CD4-positive, alpha-beta T cell (primary cell): ENCODE results near the gene PCDH18. TPM values are rescaled to one million over a fixed set of nuclear protein-coding genes. Genes with fewer than 3 reads are reported as not detected.
A peak's percentile ranks its signal among the peaks of the same experiment; 100 is the strongest.

Experiments used
- ATAC-seq: fragments of 200-7000 bp; cut with Tn5 transposase; one replicate; pipeline ENCODE4 v1.10.0; 2022; ENCODE audit warnings: mild to moderate bottlenecking; ENCODE audit not compliant: poor library complexity
- CTCF ChIA-PET: fragments of 350-600 bp; sonication (Branson Sonifier 250); formaldehyde crosslinking; loops from one replicate; lab custom pipeline; 2021; ENCODE audit warnings: antibody characterized with exemption, inconsistent platforms; lab: Charles Lee
- POLR2A ChIA-PET: fragments of 350-600 bp; sonication (Branson Sonifier 250); formaldehyde crosslinking; loops from one replicate; lab custom pipeline; 2021; ENCODE audit warnings: antibody characterized with exemption, inconsistent platforms; lab: Charles Lee
- DNase-seq, 14 experiments: peaks; one replicate each; pipeline ENCODE4 v3.0.0-alpha.2; 2013 to 2020; ENCODE audit warnings: mixed read lengths in 2 of 14
- H3K27ac ChIP-seq, 2 donors: one replicate each; pipeline versions ENCODE4 v1.5.1 to v1.7.0; 2013; ENCODE audit warnings: low read length in 2 of 2, low read depth in 1 of 2, mild to moderate bottlenecking in 1 of 2
- H3K27me3 ChIP-seq, 2 experiments: 1 replicate in 1 of 2; 2 replicates in 1 of 2; pipeline versions ENCODE4 v1.6.1 to v1.7.0; 2013; ENCODE audit warnings: low read length in 2 of 2, control low read depth in 1 of 2, mild to moderate bottlenecking in 1 of 2, moderate library complexity in 1 of 2; ENCODE audit not compliant: insufficient read depth in 2 of 2, control insufficient read depth in 1 of 2
- H3K36me3 ChIP-seq: one replicate; pipeline ENCODE4 v1.6.1; 2013; ENCODE audit warnings: low read length, control low read depth; ENCODE audit not compliant: insufficient read depth
- H3K4me1 ChIP-seq: one replicate; pipeline ENCODE4 v1.6.1; 2013; ENCODE audit warnings: low read length, control low read depth; ENCODE audit not compliant: insufficient read depth
- H3K4me3 ChIP-seq: one replicate; pipeline ENCODE4 v1.5.1; 2013; ENCODE audit warnings: mild to moderate bottlenecking, low read length, moderate library complexity
- H3K9me3 ChIP-seq, 2 experiments: 1 replicate in 1 of 2; 2 replicates in 1 of 2; pipeline versions ENCODE4 v1.6.1 to v1.7.0; 2013; ENCODE audit warnings: low read length in 2 of 2, mild to moderate bottlenecking in 2 of 2, control low read depth in 1 of 2, moderate library complexity in 1 of 2; ENCODE audit not compliant: control insufficient read depth in 1 of 2, insufficient read depth in 1 of 2
- H3K27ac Mint-ChIP-seq: one replicate; pipeline ENCODE4 v1.8.0; 2020; ENCODE audit warnings: mixed read lengths
- H3K27me3 Mint-ChIP-seq: one replicate; pipeline ENCODE4 v1.8.0; 2021; ENCODE audit warnings: mixed read lengths
- H3K36me3 Mint-ChIP-seq: one replicate; pipeline ENCODE4 v1.8.0; 2021; ENCODE audit warnings: low read depth, mixed read lengths
- H3K4me1 Mint-ChIP-seq: one replicate; pipeline ENCODE4 v1.8.0; 2021; ENCODE audit warnings: low read depth, mixed read lengths
- H3K4me3 Mint-ChIP-seq: one replicate; pipeline ENCODE4 v1.8.0; 2020; ENCODE audit warnings: mild to moderate bottlenecking, mixed read lengths
- H3K9me3 Mint-ChIP-seq: one replicate; pipeline ENCODE4 v1.8.0; 2020; ENCODE audit warnings: mixed read lengths
- CTCF ChIP-seq: fragments of 200-600 bp; IDR thresholded peaks from one replicate; pipeline ENCODE4 v1.8.0; 2022; ENCODE audit warnings: antibody characterized with exemption, mild to moderate bottlenecking
- intact Hi-C, 2 experiments: fragments of 100-400 bp; cut with DNase I in 1 of 2; cut with micrococcal nuclease in 1 of 2; formaldehyde crosslinking; loops; one replicate each; pipeline versions ENCODE4 v1.15.1 to v1.9.0; 2023 to 2025; cut with DNase I, micrococcal nuclease
- total RNA-seq, 174 experiments: library from RNA in 2 of 174; stranded (reverse) in 2 of 174; gene quantifications; one replicate each; pipeline ENCODE4 v1.2.3 and lab custom pipeline; 2021 to 2026

PCDH18 gene
- total RNA-seq, 2 experiments from 2014 or later: not detected

GRCh38 chr4:137532869-137533236 lies 559 bp upstream of the PCDH18 start:
- Mint-ChIP-seq H3K9me3 (peaks cover 6% of the 10 kb centered on the region), H3K36me3 (no peaks in the 10 kb centered on the region), H3K4me3 (no peak overlapping the region), H3K27ac (no peak overlapping the region), H3K4me1 (no peaks in the 10 kb centered on the region), H3K27me3 (no peaks in the 10 kb centered on the region)
- Histone ChIP-seq H3K27me3 (no peaks in the 10 kb centered on the region), H3K4me3 (peak overlapping the region; percentile 34), H3K36me3 (no peaks in the 10 kb centered on the region), H3K9me3 (peaks cover 0 to 3% of the 10 kb centered on the region in 2 experiments), H3K27ac (no peak overlapping the region), H3K4me1 (no peaks in the 10 kb centered on the region)
- POLR2A ChIA-PET: no interaction called here
- DNase-seq (peak in 1 of 14 experiments; percentile 16), ATAC-seq (no peak)
- CTCF ChIA-PET: no interaction called here
- no peak for TF ChIP-seq CTCF
- intact Hi-C loops: no loop called here

- no peaks in the 10 kb centered on the region for H3K4me1 Mint-ChIP-seq
- Histone ChIP-seq H3K27ac (no peak overlapping the region), H3K27me3 (no peaks in the 10 kb centered on the region), H3K36me3 (no peaks in the 10 kb centered on the region), H3K9me3 (no peaks in the 10 kb centered on the region), H3K4me3 (peak overlapping the region; percentile 34), H3K4me1 (no peaks in the 10 kb centered on the region)
- H3K27me3 Mint-ChIP-seq: no peaks in the 10 kb centered on the region
- ATAC-seq (no peak), DNase-seq (no peak)
- ChIA-PET POLR2A (no interaction called here), CTCF (no interaction called here)
- TF ChIP-seq CTCF: no peak
- H3K36me3 Mint-ChIP-seq: no peaks in the 10 kb centered on the region
- intact Hi-C loops: no loop called here
- no peak overlapping the region for H3K27ac Mint-ChIP-seq
- H3K9me3 Mint-ChIP-seq: peaks cover 4% of the 10 kb centered on the region
- no peak overlapping the region for H3K4me3 Mint-ChIP-seq
These were observed 917 bp downstream of the PCDH18 start for GRCh38 chr4:137531168-137531985.

GRCh38 chr4:137530176-137530575 lies 2.1 kb downstream of the PCDH18 start:
- Histone ChIP-seq H3K4me3 (no peak overlapping the region), H3K4me1 (no peaks in the 10 kb centered on the region), H3K9me3 (no peaks in the 10 kb centered on the region), H3K27ac (no peak overlapping the region), H3K27me3 (no peaks in the 10 kb centered on the region), H3K36me3 (no peaks in the 10 kb centered on the region)
- POLR2A ChIA-PET: no interaction called here
- Mint-ChIP-seq H3K4me3 (no peak overlapping the region), H3K27ac (no peak overlapping the region), H3K4me1 (no peaks in the 10 kb centered on the region), H3K9me3 (peaks cover 2% of the 10 kb centered on the region), H3K27me3 (no peaks in the 10 kb centered on the region), H3K36me3 (no peaks in the 10 kb centered on the region)
- CTCF ChIA-PET: no interaction called here
- ATAC-seq: no peak
- intact Hi-C loops: no loop called here
- no peak for DNase-seq
- TF ChIP-seq CTCF: no peak
